GM18861 (cell line): ENCODE measurements around the gene MEF2C.

Experiments
- ATAC-seq: cut with Tn5 transposase; IDR thresholded peaks from one replicate; pipeline ENCODE4 v1.9.1; 2021; ENCODE audit not compliant: unreplicated experiment

MEF2C gene

GRCh38 chr5:88676637-88677375, 206.2 kb downstream of the MEF2C start:
- ATAC-seq, result no peak

- ATAC-seq, result peak; percentile 50
Measured at GRCh38 chr5:88675708-88676636, 207.0 kb downstream of the MEF2C start.

GRCh38 chr5:88675168-88675707, 207.7 kb downstream of the MEF2C start:
- ATAC-seq, result no peak

- ATAC-seq, result peak; percentile 54
Measured at GRCh38 chr5:88674356-88675167, 208.4 kb downstream of the MEF2C start.

GRCh38 chr5:88673253-88674105, 209.5 kb downstream of the MEF2C start:
- no peak for ATAC-seq

GRCh38 chr5:88672644-88673252, 210.2 kb downstream of the MEF2C start:
- no peak for ATAC-seq

GRCh38 chr5:88671505-88672499, 211.2 kb downstream of the MEF2C start:
- no peak for ATAC-seq

- no peak for ATAC-seq
Measured at GRCh38 chr5:88671106-88671504, 211.9 kb downstream of the MEF2C start.

GRCh38 chr5:88670461-88670860, 212.5 kb downstream of the MEF2C start:
- ATAC-seq, result no peak

- ATAC-seq, result no peak
Measured at GRCh38 chr5:88669371-88670050, 213.5 kb downstream of the MEF2C start.

GRCh38 chr5:88667496-88668201, 215.3 kb downstream of the MEF2C start:
- ATAC-seq, result peak; percentile 9
